Body of pancreas (tissue), 4 donors: Measurements from ENCODE around the gene C2orf49. TPM values are rescaled to one million over a fixed set of nuclear protein-coding genes. Genes with fewer than 3 reads are reported as not detected.

Source experiments
- ATAC-seq: fragments of 150-250 bp; one replicate; pipeline ENCODE4 v1.9.1; 2016
- DNase-seq, 4 donors: peaks; one replicate each; pipeline ENCODE4 v3.0.0-alpha.2; 2019
- H3K27ac ChIP-seq, 4 donors: fragments of 200-600 bp; sonication (generic); 1 replicate in 3 of 4; 2 replicates in 1 of 4; pipeline versions ENCODE4 v1.5.1 to v1.6.1; 2016 to 2019; ENCODE audit warnings: mild to moderate bottlenecking in 1 of 4, mixed read lengths in 1 of 4, moderate library complexity in 1 of 4
- H3K27me3 ChIP-seq, 2 donors: fragments of 200-600 bp; sonication (generic); one replicate each; pipeline ENCODE4 v1.6.0; 2016; ENCODE audit warnings: mild to moderate bottlenecking in 1 of 2
- H3K36me3 ChIP-seq, 2 donors: fragments of 200-600 bp; sonication (generic); replicated peaks in 1 of 2; 2 replicates each; pipeline ENCODE4 v1.5.1; 2016; ENCODE audit warnings: low read depth in 2 of 2; ENCODE audit not compliant: insufficient read depth in 1 of 2
- H3K4me1 ChIP-seq: fragments of 200-600 bp; sonication (generic); one replicate; pipeline ENCODE4 v1.6.0; 2016
- H3K4me3 ChIP-seq, 2 donors: fragments of 200-600 bp; sonication (generic); 1 replicate in 1 of 2; 2 replicates in 1 of 2; pipeline ENCODE4 v1.5.1; 2016 to 2019
- H3K9me3 ChIP-seq, 3 donors: fragments of 200-600 bp; sonication (generic); 1 replicate in 2 of 3; 2 replicates in 1 of 3; pipeline ENCODE4 v1.5.1; 2016
- CTCF ChIP-seq, 7 experiments: fragments of 450-650 bp in 4 of 7; fragments of 200-600 bp in 3 of 7; sonication (generic) in 3 of 7; IDR thresholded peaks; one replicate each; pipeline ENCODE4 v1.5.1; 2016 to 2019; ENCODE audit warnings: antibody characterized with exemption in 7 of 7
- POLR2A ChIP-seq, 3 donors: fragments of 450-650 bp; IDR thresholded peaks; one replicate each; pipeline ENCODE4 v1.6.1; 2016; ENCODE audit warnings: antibody characterized with exemption in 3 of 3, mild to moderate bottlenecking in 2 of 3
- WGBS, 2 donors: methylation state at CpG; one replicate each; pipeline ENCODE4 v1.1.5; 2017; 5-methylcytosine and 5-hydroxymethylcytosine counted together
- intact Hi-C: fragments of 100-400 bp; cut with DNase I; formaldehyde crosslinking; loops from one replicate; pipeline ENCODE4 v1.15.1; 2023
- total RNA-seq, 2 donors: library from RNA; depleted of rRNA; stranded (reverse); fragments of >200 nt; gene quantifications; one replicate each; pipeline ENCODE4 v1.1.0, GENCODE V29; 2016

C2orf49 gene
- total RNA-seq, 2 donors from 2014 or later = 7.9 to 15.3 TPM

- H3K9me3 ChIP-seq = no peaks in the 10 kb centered on the region
- H3K27me3 ChIP-seq = no peaks in the 10 kb centered on the region
- no peak overlapping the region for H3K27ac ChIP-seq
- no peaks in the 10 kb centered on the region for H3K4me1 ChIP-seq
- 78 to 85% methylated on average over 5 of the region's 5 CpGs for WGBS, 2 donors
- H3K4me3 ChIP-seq = no peak overlapping the region
- TF ChIP-seq POLR2A (IDR thresholded peaks at IDR 0.05) (no peak), CTCF (IDR thresholded peaks at IDR 0.05) (no peak)
- ATAC-seq (no peak), DNase-seq (no peak)
- H3K36me3 ChIP-seq = no peaks in the 10 kb centered on the region
- intact Hi-C loops = no loop called here
Measured at GRCh38 chr2:105391058-105391627, 53.8 kb downstream of the C2orf49 start.

- Histone ChIP-seq H3K9me3 (no peaks in the 10 kb centered on the region), H3K4me3 (no peak overlapping the region), H3K36me3 (no peaks in the 10 kb centered on the region), H3K27ac (no peak overlapping the region), H3K27me3 (no peaks in the 10 kb centered on the region), H3K4me1 (no peaks in the 10 kb centered on the region)
- TF ChIP-seq CTCF (IDR thresholded peaks at IDR 0.05) = no peak
- TF ChIP-seq POLR2A (IDR thresholded peaks at IDR 0.05) = no peak
- no peak for DNase-seq
- ATAC-seq = no peak
- 77 to 78% methylated on average over 9 of the region's 9 CpGs for WGBS, 2 donors
- intact Hi-C loops = no loop called here
Measured at GRCh38 chr2:105391763-105392662, 54.7 kb downstream of the C2orf49 start.

- WGBS, 2 donors = 53 to 62% methylated on average over 13 of the region's 13 CpGs
- TF ChIP-seq POLR2A (IDR thresholded peaks at IDR 0.05) (no peak), CTCF (IDR thresholded peaks at IDR 0.05) (no peak)
- Histone ChIP-seq H3K4me3 (no peak overlapping the region), H3K4me1 (peaks cover 3% of the 10 kb centered on the region), H3K27ac (no peak overlapping the region), H3K9me3 (no peaks in the 10 kb centered on the region), H3K27me3 (peaks cover 0 to 7% of the 10 kb centered on the region in 2 donors), H3K36me3 (no peaks in the 10 kb centered on the region)
- ATAC-seq (no peak), DNase-seq (no peak)
- intact Hi-C loops = no loop called here
Measured at GRCh38 chr2:105393373-105394055, 56.2 kb downstream of the C2orf49 start.

- H3K27ac ChIP-seq = no peak overlapping the region
- TF ChIP-seq CTCF (IDR thresholded peaks at IDR 0.05) (no peak), POLR2A (IDR thresholded peaks at IDR 0.05) (no peak)
- no peaks in the 10 kb centered on the region for H3K9me3 ChIP-seq
- H3K27me3 ChIP-seq = peaks cover 0 to 17% of the 10 kb centered on the region in 2 donors
- no peak overlapping the region for H3K4me3 ChIP-seq
- ATAC-seq = no peak
- peaks cover 12% of the 10 kb centered on the region for H3K4me1 ChIP-seq
- 73 to 75% methylated on average over 12 of the region's 12 CpGs for WGBS, 2 donors
- no peaks in the 10 kb centered on the region for H3K36me3 ChIP-seq
- intact Hi-C loops = no loop called here
- DNase-seq = no peak
Measured at GRCh38 chr2:105394951-105395611, 57.7 kb downstream of the C2orf49 start.
